Astrocyte (in vitro differentiated cells and primary cell): ENCODE measurements around the gene RIPOR3. TPM values are rescaled to one million over a fixed set of nuclear protein-coding genes. Genes with fewer than 3 reads are reported as not detected.

Experiments used
- DNase-seq: peaks from one replicate; pipeline ENCODE4 v3.0.0-alpha.2; 2010; ENCODE audit warnings: low read depth
- FAIRE-seq: peaks from 2 replicates; lab custom pipeline; 2011; peaks lifted over from hg19 to GRCh38; lab: Jason Lieb, UNC
- H2AFZ ChIP-seq: 2 replicates; pipeline ENCODE4 v1.6.0; 2012; ENCODE audit warnings: low read depth, low read length, inconsistent platforms
- H3K27ac ChIP-seq: 2 replicates; pipeline ENCODE4 v1.5.1; 2011; ENCODE audit warnings: low read depth, low read length, inconsistent platforms
- H3K27me3 ChIP-seq: 2 replicates; pipeline ENCODE4 v1.6.0; 2011; ENCODE audit warnings: low read length, inconsistent platforms; ENCODE audit not compliant: insufficient read depth
- H3K36me3 ChIP-seq: 2 replicates; pipeline ENCODE4 v1.5.1; 2011; ENCODE audit warnings: low read length, inconsistent platforms; ENCODE audit not compliant: insufficient read depth
- H3K4me1 ChIP-seq: 2 replicates; pipeline ENCODE4 v1.5.1; 2011; ENCODE audit warnings: low read length, inconsistent platforms; ENCODE audit not compliant: insufficient read depth
- H3K4me2 ChIP-seq: 2 replicates; pipeline ENCODE4 v1.6.0; 2012; ENCODE audit warnings: low read length, inconsistent platforms
- H3K4me3 ChIP-seq: 2 replicates; pipeline ENCODE4 v1.5.1; 2011; ENCODE audit warnings: low read depth, mild to moderate bottlenecking, low read length, inconsistent platforms; ENCODE audit not compliant: insufficient read depth
- H3K79me2 ChIP-seq: 2 replicates; pipeline ENCODE4 v1.6.0; 2012; ENCODE audit warnings: mild to moderate bottlenecking, low read length, inconsistent platforms; ENCODE audit not compliant: insufficient read depth
- H3K9ac ChIP-seq: 2 replicates; pipeline ENCODE4 v1.6.0; 2012; ENCODE audit warnings: mild to moderate bottlenecking, low read length, inconsistent platforms
- H3K9me3 ChIP-seq: 2 replicates; pipeline ENCODE4 v1.5.1; 2012; ENCODE audit warnings: low read depth, mild to moderate bottlenecking, low read length, inconsistent platforms; ENCODE audit not compliant: insufficient read depth
- H4K20me1 ChIP-seq: 2 replicates; pipeline ENCODE4 v1.6.0; 2012; ENCODE audit warnings: low read length, inconsistent platforms; ENCODE audit not compliant: insufficient read depth
- H3K27ac Mint-ChIP-seq: one replicate; pipeline ENCODE4 v1.8.0; 2021; ENCODE audit warnings: mild to moderate bottlenecking, mixed read lengths; ENCODE audit not compliant: unreplicated experiment
- H3K27me3 Mint-ChIP-seq: one replicate; pipeline ENCODE4 v1.8.0; 2021; ENCODE audit warnings: low read depth, mixed read lengths; ENCODE audit not compliant: unreplicated experiment
- H3K36me3 Mint-ChIP-seq: one replicate; pipeline ENCODE4 v1.8.0; 2021; ENCODE audit warnings: low read depth, mixed read lengths; ENCODE audit not compliant: unreplicated experiment
- H3K4me1 Mint-ChIP-seq: one replicate; pipeline ENCODE4 v1.8.0; 2021; ENCODE audit warnings: low read depth, mixed read lengths; ENCODE audit not compliant: unreplicated experiment
- H3K4me3 Mint-ChIP-seq: one replicate; pipeline ENCODE4 v1.8.0; 2021; ENCODE audit warnings: mild to moderate bottlenecking, moderate library complexity, mixed read lengths; ENCODE audit not compliant: unreplicated experiment
- H3K9me3 Mint-ChIP-seq: one replicate; pipeline ENCODE4 v1.8.0; 2021; ENCODE audit warnings: mild to moderate bottlenecking, mixed read lengths; ENCODE audit not compliant: unreplicated experiment
- EZH2 ChIP-seq: IDR thresholded peaks from 2 replicates; pipeline ENCODE4 v1.6.1; 2012; ENCODE audit warnings: mild to moderate bottlenecking, low read length, inconsistent platforms; ENCODE audit not compliant: insufficient read depth
- total RNA-seq: library from RNA; stranded (reverse); gene quantifications from 2 replicates; pipeline ENCODE4 v1.2.1, GENCODE V29; 2021
- TF ChIP-seq, protein P1 (sequence below): IDR thresholded peaks from 2 replicates; pipeline ENCODE4 v1.5.1; 2011; ENCODE audit warnings: low read depth, mild to moderate bottlenecking, inconsistent platforms, low read length, moderate library complexity; ENCODE audit not compliant: insufficient read depth

The RIPOR3 gene
- total RNA-seq, 1 donor from 2014 or later: 0.39 TPM

DNA sequence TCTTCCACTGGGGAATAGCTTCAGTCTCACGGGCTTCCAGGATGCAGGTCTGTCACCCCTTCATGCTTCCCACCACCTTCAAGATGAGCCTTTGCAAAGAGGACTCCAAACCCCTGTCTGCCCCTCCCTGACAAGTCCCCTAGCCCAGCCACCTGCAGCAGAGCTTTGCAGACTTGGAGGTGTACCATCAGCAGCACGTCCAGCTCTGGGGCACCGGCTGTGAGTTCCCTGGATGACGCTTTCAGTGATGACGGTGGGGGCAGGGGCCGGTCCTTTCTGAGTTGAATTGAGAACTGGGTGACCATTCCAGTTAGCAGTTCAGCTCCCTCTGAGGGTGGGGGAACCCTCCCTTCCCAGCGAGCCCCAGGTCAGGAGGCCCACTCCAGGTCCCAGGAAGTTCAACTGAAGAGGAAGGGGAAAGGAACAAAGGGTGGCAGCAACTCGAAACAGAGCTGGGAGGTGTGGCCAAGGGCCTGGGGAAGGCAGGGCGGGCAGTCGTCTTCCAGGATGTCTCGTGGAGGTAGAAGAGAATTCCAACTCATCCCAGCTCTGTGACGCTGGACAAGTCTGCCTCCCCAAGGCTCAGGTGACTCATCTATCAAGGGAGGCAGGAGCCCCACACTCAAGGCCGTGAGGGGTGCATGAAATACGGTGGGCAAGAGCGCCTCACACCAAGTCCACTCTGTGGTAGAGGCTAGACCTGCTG is 95.2 kb downstream of the RIPOR3 start:
- Histone ChIP-seq H3K4me2 (peak overlapping the region; percentile 26), H2AFZ (no peak overlapping the region), H3K36me3 (peaks cover 2% of the 10 kb centered on the region), H3K4me1 (peaks cover 8% of the 10 kb centered on the region), H3K27me3 (no peaks in the 10 kb centered on the region), H3K79me2 (no peaks in the 10 kb centered on the region), H3K9ac (no peak overlapping the region), H3K4me3 (no peak overlapping the region), H3K27ac (no peak overlapping the region), H3K9me3 (no peaks in the 10 kb centered on the region), H4K20me1 (peaks cover 25% of the 10 kb centered on the region)
- Mint-ChIP-seq H3K4me3 (no peak overlapping the region), H3K9me3 (no peaks in the 10 kb centered on the region), H3K36me3 (peaks cover 5% of the 10 kb centered on the region), H3K4me1 (peaks cover 6% of the 10 kb centered on the region), H3K27me3 (peaks cover 8% of the 10 kb centered on the region), H3K27ac (no peak overlapping the region)
- TF ChIP-seq, protein P1, sequence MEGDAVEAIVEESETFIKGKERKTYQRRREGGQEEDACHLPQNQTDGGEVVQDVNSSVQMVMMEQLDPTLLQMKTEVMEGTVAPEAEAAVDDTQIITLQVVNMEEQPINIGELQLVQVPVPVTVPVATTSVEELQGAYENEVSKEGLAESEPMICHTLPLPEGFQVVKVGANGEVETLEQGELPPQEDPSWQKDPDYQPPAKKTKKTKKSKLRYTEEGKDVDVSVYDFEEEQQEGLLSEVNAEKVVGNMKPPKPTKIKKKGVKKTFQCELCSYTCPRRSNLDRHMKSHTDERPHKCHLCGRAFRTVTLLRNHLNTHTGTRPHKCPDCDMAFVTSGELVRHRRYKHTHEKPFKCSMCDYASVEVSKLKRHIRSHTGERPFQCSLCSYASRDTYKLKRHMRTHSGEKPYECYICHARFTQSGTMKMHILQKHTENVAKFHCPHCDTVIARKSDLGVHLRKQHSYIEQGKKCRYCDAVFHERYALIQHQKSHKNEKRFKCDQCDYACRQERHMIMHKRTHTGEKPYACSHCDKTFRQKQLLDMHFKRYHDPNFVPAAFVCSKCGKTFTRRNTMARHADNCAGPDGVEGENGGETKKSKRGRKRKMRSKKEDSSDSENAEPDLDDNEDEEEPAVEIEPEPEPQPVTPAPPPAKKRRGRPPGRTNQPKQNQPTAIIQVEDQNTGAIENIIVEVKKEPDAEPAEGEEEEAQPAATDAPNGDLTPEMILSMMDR: no peak
- TF ChIP-seq EZH2: no peak
- DNase-seq: no peak
- no peak for FAIRE-seq

DNA sequence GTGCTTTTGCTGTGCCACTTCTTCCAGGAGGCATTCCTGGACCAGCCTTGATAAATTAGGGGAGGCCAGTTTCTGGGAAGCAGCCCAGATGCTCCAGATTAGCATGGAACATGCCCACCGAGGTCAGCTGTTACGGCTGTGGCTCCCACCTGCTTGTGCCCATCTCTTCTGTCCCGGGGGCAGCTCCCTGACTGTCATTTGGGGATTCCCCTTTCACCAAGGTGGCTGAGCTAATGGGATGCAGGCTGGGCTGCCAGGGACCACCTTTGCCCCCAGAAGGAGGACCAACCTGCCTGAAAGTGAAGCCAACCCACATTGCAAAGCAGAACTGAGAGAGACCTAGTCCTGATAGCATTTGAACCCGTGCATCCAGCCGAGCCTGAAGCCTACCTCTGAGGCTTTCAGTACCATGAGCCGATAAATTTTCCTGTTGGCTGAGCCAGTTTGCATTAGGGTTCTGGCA is 95.9 kb downstream of the RIPOR3 start:
- H3K36me3 ChIP-seq: peaks cover 2% of the 10 kb centered on the region
- no peak overlapping the region for H3K4me3 ChIP-seq
- H4K20me1 ChIP-seq: peaks cover 25% of the 10 kb centered on the region
- peaks cover 8% of the 10 kb centered on the region for H3K4me1 ChIP-seq
- H3K4me2 ChIP-seq: no peak overlapping the region
- no peak overlapping the region for H3K27ac Mint-ChIP-seq
- no peak overlapping the region for H3K27ac ChIP-seq
- H3K9me3 ChIP-seq: no peaks in the 10 kb centered on the region
- H2AFZ ChIP-seq: no peak overlapping the region
- no peak for FAIRE-seq
- no peaks in the 10 kb centered on the region for H3K9me3 Mint-ChIP-seq
- H3K4me3 Mint-ChIP-seq: no peak overlapping the region
- peaks cover 6% of the 10 kb centered on the region for H3K4me1 Mint-ChIP-seq
- DNase-seq: no peak
- peaks cover 5% of the 10 kb centered on the region for H3K36me3 Mint-ChIP-seq
- H3K79me2 ChIP-seq: no peaks in the 10 kb centered on the region
- no peak overlapping the region for H3K9ac ChIP-seq
- no peaks in the 10 kb centered on the region for H3K27me3 ChIP-seq
- no peak for TF ChIP-seq EZH2
- TF ChIP-seq, protein P1: no peak
- peaks cover 4% of the 10 kb centered on the region for H3K27me3 Mint-ChIP-seq
